ENCODE results near the gene CAPN14. TPM values are rescaled to one million over a fixed set of nuclear protein-coding genes. Genes with fewer than 3 reads are reported as not detected.

Gene CAPN14
- total and polyA plus RNA-seq, 10 donors: 0.26 to 2.7 (median 0.92) TPM

DNA sequence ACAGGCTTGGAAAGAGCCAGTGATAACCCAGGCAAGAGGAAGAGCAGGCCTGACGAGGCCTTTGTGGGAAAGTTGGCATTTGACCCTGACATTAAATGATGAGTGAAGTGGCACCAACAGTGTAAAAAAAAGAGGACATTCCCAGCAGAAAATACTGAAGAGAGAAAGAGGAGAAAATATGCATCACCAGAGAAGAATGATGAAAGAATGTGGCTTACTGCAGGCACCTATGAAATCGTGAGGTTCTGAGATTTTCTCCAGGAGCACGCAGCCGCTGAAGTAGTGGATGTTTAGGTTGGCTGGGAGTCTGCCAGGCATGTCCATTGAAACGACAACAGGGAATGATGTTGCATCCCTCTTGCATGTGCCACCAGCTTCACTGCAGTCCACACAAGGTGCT is 30.4 kb upstream of the CAPN14 start:
- TF ChIP-seq POLR2A (IDR thresholded peaks at IDR 0.05): no peak
- no peak for TF ChIP-seq POLR2AphosphoS5 (IDR thresholded peaks at IDR 0.05)
- TF ChIP-seq, protein P1, sequence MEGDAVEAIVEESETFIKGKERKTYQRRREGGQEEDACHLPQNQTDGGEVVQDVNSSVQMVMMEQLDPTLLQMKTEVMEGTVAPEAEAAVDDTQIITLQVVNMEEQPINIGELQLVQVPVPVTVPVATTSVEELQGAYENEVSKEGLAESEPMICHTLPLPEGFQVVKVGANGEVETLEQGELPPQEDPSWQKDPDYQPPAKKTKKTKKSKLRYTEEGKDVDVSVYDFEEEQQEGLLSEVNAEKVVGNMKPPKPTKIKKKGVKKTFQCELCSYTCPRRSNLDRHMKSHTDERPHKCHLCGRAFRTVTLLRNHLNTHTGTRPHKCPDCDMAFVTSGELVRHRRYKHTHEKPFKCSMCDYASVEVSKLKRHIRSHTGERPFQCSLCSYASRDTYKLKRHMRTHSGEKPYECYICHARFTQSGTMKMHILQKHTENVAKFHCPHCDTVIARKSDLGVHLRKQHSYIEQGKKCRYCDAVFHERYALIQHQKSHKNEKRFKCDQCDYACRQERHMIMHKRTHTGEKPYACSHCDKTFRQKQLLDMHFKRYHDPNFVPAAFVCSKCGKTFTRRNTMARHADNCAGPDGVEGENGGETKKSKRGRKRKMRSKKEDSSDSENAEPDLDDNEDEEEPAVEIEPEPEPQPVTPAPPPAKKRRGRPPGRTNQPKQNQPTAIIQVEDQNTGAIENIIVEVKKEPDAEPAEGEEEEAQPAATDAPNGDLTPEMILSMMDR (IDR thresholded peaks at IDR 0.05 in 8 of 11, conservative IDR thresholded peaks at IDR 0.05 in 3 of 11): no peak
- DNase-seq: no peak
- intact Hi-C loops (cut with DNase I; ENCODE audit: low total_unique reads): no loop called here
- Histone ChIP-seq H3K27me3 (replicated peaks in 1 of 7) (no peaks in the 10 kb centered on the region), H3K4me1 (peaks cover 0 to 21% (median 18%) of the 10 kb centered on the region in 6 donors), H3K9me3 (no peaks in the 10 kb centered on the region), H3K27ac (no peak overlapping the region), H3K36me3 (peaks cover 0 to 72% (median 10%) of the 10 kb centered on the region in 6 donors), H3K4me3 (no peak overlapping the region)
- 79 to 92% (median 85%) methylated on average over 5 of the region's 5 CpGs for WGBS, 5 donors

DNA sequence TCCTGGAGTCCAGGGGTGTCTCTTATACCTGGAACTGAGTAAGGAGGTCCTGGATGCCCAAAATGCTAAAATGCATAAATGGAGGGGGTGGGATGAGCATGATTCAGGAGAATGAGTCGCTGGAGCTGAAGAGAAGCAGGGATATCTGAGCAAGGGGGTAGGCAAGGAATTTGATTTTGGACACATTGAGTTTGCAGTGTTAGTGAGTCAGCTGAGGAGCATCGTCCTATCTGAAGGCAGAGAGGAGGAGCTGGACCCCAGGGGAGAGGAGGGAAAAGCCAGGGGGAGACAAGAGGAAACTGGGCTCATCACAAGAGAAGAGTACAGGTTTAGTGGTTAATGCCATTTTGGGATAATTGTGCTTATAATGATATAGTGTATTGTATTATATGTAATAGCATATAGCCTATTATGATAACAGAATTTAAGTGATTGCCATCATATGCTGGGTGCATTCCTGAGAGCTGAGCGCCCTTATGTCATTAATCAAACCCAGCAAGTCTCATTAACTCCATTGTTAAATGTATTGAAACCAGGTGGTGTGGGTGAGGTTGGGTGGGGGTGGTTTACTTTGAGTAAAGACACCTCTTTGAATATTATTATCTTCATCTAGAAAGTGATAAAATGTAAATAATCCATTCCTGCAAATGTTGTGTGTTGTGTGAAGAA is 29.0 kb upstream of the CAPN14 start:
- TF ChIP-seq, protein P1 (IDR thresholded peaks at IDR 0.05 in 8 of 11, conservative IDR thresholded peaks at IDR 0.05 in 3 of 11): no peak
- TF ChIP-seq POLR2AphosphoS5 (IDR thresholded peaks at IDR 0.05) (no peak), POLR2A (IDR thresholded peaks at IDR 0.05) (no peak)
- no peaks in the 10 kb centered on the region for H3K9me3 ChIP-seq
- intact Hi-C loops (cut with DNase I; ENCODE audit: low total_unique reads): no loop called here
- no peaks in the 10 kb centered on the region for H3K27me3 ChIP-seq (replicated peaks in 1 of 7)
- no peak overlapping the region for H3K27ac ChIP-seq
- no peak overlapping the region for H3K4me3 ChIP-seq
- peaks cover 0 to 68% (median 10%) of the 10 kb centered on the region in 6 donors for H3K36me3 ChIP-seq
- peaks cover 0 to 18% (median 14%) of the 10 kb centered on the region in 6 donors for H3K4me1 ChIP-seq
- no peak for DNase-seq
- WGBS, 5 donors: 90 to 92% (median 90%) methylated on average over 3 of the region's 3 CpGs

DNA sequence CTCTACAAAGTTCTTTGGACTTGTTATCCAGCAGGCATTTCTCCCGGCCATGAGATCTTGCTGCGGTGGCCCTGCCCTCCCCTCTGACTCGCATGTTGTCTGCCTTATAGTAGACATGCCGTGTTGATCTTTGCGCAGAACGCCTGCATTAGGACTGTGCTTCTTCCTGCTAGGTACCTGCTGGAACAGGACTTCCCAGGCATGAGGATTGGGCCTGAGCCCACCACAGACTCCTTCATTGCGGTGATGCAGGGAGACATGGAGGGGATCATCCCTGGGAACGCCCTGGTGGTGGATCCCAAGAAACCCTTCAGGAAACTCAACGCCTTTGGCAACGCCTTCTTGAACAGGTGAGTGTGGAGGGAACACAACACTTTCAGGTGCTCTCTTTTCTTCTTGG is 26.8 kb upstream of the CAPN14 start:
- Histone ChIP-seq H3K4me3 (no peak overlapping the region), H3K4me1 (peaks cover 4 to 29% (median 18%) of the 10 kb centered on the region in 6 donors), H3K36me3 (peaks cover 0 to 52% (median 10%) of the 10 kb centered on the region in 6 donors), H3K27me3 (replicated peaks in 1 of 7) (no peaks in the 10 kb centered on the region), H3K27ac (no peak overlapping the region), H3K9me3 (no peaks in the 10 kb centered on the region)
- WGBS, 5 donors: 93 to 98% (median 96%) methylated on average over 10 of the region's 10 CpGs
- intact Hi-C loops (cut with DNase I; ENCODE audit: low total_unique reads): no loop called here
- TF ChIP-seq, protein P1 (IDR thresholded peaks at IDR 0.05 in 8 of 11, conservative IDR thresholded peaks at IDR 0.05 in 3 of 11): no peak
- TF ChIP-seq POLR2AphosphoS5 (IDR thresholded peaks at IDR 0.05) (no peak), POLR2A (IDR thresholded peaks at IDR 0.05) (no peak)
- no peak for DNase-seq

DNA sequence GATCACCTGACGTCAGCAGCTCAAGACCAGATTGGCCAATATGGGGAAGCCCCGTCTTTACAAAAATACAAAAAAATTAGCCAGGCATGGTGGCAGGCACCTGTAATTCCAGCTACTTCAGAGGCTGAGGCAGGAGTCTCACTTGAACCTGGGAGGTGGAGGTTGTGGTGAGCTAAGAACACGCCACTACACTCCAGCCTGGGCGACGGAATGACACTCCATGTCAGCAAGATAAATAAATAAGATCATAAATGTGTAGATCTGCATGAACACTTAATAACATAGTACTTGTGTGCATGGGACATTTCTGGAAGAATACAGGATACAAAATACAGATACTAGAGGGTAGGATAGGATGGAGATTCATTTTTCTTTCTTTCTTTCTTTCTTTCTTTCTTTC is 25.7 kb upstream of the CAPN14 start:
- peaks cover 4 to 40% (median 27%) of the 10 kb centered on the region in 6 donors for H3K4me1 ChIP-seq
- WGBS, 5 donors: 91 to 97% (median 95%) methylated on average over 5 of the region's 5 CpGs
- intact Hi-C loops (cut with DNase I; ENCODE audit: low total_unique reads): no loop called here
- H3K36me3 ChIP-seq: peaks cover 0 to 42% (median 8%) of the 10 kb centered on the region in 6 donors
- H3K9me3 ChIP-seq: no peaks in the 10 kb centered on the region
- TF ChIP-seq POLR2A (IDR thresholded peaks at IDR 0.05) (no peak), POLR2AphosphoS5 (IDR thresholded peaks at IDR 0.05) (no peak)
- TF ChIP-seq, protein P1 (IDR thresholded peaks at IDR 0.05 in 8 of 11, conservative IDR thresholded peaks at IDR 0.05 in 3 of 11): no peak
- H3K27me3 ChIP-seq (replicated peaks in 1 of 7): no peaks in the 10 kb centered on the region
- DNase-seq: no peak
- H3K27ac ChIP-seq: no peak overlapping the region
- no peak overlapping the region for H3K4me3 ChIP-seq
